Activated T-helper 1 cell treated with anti-CD3 and anti-CD28 coated beads, Interleukin-12 subunit alpha, Interleukin-12 subunit beta, Interleukin-2, Interleukin-4 antibody, amounts not matched to agents 30 ng/mL and 10 ng/mL and 1 ng/mL, durations not matched to agents 14 hours and 24 hours and 36 hours (primary cell): ENCODE results near the gene LEFTY1. TPM values are rescaled to one million over a fixed set of nuclear protein-coding genes. Genes with fewer than 3 reads are reported as not detected.

Experiments
- DNase-seq: peaks from one replicate; pipeline ENCODE4 v3.0.0; 2021; ENCODE audit warnings: low spot score
- H3K27ac Mint-ChIP-seq: one replicate; pipeline ENCODE4 v1.8.0; 2021; ENCODE audit warnings: mild to moderate bottlenecking, mixed read lengths
- H3K27me3 Mint-ChIP-seq: one replicate; pipeline ENCODE4 v1.8.0; 2022; ENCODE audit warnings: mild to moderate bottlenecking, moderate library complexity, mixed read lengths; ENCODE audit not compliant: insufficient read depth
- H3K36me3 Mint-ChIP-seq: one replicate; pipeline ENCODE4 v1.8.0; 2021; ENCODE audit warnings: low read depth, mixed read lengths
- H3K4me1 Mint-ChIP-seq: one replicate; pipeline ENCODE4 v1.8.0; 2021; ENCODE audit warnings: low read depth, mixed read lengths
- H3K4me3 Mint-ChIP-seq: one replicate; pipeline ENCODE4 v1.8.0; 2021; ENCODE audit warnings: mild to moderate bottlenecking, moderate library complexity, mixed read lengths
- H3K9me3 Mint-ChIP-seq: one replicate; pipeline ENCODE4 v1.8.0; 2021; ENCODE audit warnings: mixed read lengths
- intact Hi-C: fragments of 100-400 bp; cut with micrococcal nuclease; formaldehyde crosslinking; loops from one replicate; pipeline ENCODE4 v1.15.1; 2024
- total RNA-seq: library from RNA; stranded (reverse); gene quantifications from 2 replicates; pipeline ENCODE4 v1.2.3, GENCODE V29; 2022

The LEFTY1 gene
- total RNA-seq, 1 donor from 2014 or later, result not detected

DNA sequence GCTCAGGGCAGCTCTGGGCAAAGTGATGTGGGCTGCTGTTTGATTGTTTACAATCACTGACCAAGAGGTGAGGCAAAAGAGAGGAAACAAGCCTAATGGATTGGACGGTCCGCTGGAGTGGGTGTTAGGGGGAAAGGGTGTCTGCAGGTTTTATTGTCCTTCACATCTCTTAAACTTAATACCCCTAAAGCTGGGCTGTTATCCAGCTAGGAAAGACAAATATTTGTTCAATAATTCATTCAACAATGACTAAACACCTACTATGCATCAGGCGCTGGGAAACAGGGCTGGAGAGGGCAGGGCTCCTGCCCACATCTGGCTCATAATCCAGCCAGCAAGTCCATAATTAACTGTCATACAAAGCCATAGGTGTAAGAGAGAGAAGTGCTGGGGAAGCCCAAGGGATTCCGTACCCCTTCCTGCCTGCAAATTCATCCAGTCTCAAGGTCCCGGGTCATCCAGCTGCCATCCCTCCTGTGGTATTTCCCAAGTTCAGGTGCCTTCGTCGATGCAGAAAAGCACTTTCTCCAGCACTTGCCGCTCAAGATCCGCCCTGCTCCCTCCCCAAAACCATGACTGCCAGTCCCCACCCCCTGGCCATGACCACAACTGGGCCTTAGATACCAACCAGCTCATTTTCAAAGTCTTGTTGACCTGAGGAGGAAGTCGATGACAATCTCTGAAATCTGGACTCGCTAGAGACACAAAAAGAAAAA is 17.4 kb downstream of the LEFTY1 start:
- no peak for DNase-seq
- peaks cover 45% of the 10 kb centered on the region for H3K36me3 Mint-ChIP-seq

DNA sequence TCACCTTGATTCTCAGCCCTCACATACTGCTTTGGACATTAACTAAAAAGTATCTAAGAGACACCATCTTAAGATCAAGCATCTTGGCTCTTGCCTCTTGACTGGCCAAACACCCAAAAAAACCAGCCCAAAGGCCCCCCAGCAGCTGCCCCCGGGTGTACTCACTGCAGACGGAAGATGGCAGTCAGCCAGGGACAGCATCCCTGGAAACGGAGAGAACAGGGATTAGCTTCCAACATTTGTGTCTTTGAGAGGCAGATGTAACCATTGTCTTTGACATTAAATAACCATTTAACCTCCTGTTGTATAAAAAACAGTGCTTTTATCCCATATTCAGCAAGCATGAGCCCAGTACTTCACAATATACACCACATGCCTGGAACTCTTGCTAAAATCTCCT is 18.0 kb downstream of the LEFTY1 start:
- no peak overlapping the region for H3K4me3 Mint-ChIP-seq
- no peak overlapping the region for H3K27ac Mint-ChIP-seq
- peaks cover 13% of the 10 kb centered on the region for H3K4me1 Mint-ChIP-seq
- intact Hi-C loops, result no loop called here
- no peak for DNase-seq
- no peaks in the 10 kb centered on the region for H3K9me3 Mint-ChIP-seq
- no peaks in the 10 kb centered on the region for H3K27me3 Mint-ChIP-seq
- peaks cover 44% of the 10 kb centered on the region for H3K36me3 Mint-ChIP-seq

More for the DNA sequence above, 17.4 kb downstream of the LEFTY1 start:
- H3K27ac Mint-ChIP-seq, result no peak overlapping the region
- intact Hi-C loops, result no loop called here
- no peak overlapping the region for H3K4me3 Mint-ChIP-seq
- H3K9me3 Mint-ChIP-seq, result no peaks in the 10 kb centered on the region
- peaks cover 7% of the 10 kb centered on the region for H3K4me1 Mint-ChIP-seq
- H3K27me3 Mint-ChIP-seq, result no peaks in the 10 kb centered on the region

DNA sequence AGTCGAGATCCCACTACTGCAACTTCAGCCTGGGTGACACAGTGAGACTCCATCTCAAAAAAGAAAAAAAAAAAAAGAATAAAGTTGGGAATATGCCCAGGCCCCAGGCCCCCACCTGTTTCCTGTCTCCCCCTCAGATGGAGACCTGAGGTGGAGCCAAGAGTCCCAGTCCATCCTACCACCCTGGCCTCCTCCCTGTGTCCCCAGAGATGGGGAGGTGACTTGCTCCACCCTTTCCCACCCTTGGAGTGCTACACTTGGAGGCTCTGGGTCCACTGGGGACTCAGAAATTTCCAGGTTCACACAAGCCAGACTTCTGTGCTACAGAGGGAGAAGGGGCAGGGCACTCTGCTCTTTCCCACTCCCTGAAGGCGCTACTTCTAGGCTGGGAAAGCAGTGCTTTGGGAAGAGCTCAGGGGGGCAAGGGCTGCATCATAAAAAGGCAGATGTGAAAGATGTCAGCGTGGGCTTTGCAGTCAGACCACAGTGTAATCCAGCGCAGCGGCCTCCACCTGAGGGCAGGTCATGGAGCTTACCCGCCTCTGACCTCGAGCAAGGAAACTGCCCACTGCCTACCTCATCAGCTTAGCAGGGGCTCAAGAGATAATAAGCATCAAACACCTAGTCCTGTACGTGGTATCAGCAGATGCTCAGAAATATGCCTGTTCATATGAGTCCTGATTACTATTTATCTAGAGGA is 20.2 kb downstream of the LEFTY1 start:
- H3K4me3 Mint-ChIP-seq, result no peak overlapping the region
- H3K27ac Mint-ChIP-seq, result no peak overlapping the region
- intact Hi-C loops, result no loop called here
- peaks cover 23% of the 10 kb centered on the region for H3K4me1 Mint-ChIP-seq
- H3K36me3 Mint-ChIP-seq, result peaks cover 49% of the 10 kb centered on the region
- H3K27me3 Mint-ChIP-seq, result no peaks in the 10 kb centered on the region
- no peaks in the 10 kb centered on the region for H3K9me3 Mint-ChIP-seq
- no peak for DNase-seq

DNA sequence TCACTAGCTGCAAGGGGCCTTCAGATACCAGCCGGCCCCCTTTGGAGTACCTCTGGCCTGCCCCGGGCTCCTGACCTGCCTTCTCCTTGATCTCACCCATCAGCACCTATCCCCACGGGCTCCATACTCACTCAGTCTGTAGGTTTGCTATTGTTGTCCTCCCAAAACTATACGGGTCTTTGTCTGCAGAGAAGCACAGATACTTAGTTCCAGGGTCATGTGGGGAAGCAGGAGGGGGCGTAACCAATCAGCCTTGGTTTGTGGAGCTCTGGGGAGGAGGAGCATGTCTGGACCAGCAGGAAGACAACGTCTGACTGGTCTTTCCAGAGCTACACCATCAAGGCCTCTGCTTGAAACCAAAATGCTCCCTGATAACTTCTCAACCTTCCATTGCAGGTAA is 22.0 kb downstream of the LEFTY1 start:
- Mint-ChIP-seq H3K4me3 (peak overlapping the region; percentile 22), H3K27ac (peak overlapping the region; percentile 67), H3K27me3 (no peaks in the 10 kb centered on the region), H3K36me3 (peaks cover 54% of the 10 kb centered on the region), H3K4me1 (peaks cover 23% of the 10 kb centered on the region), H3K9me3 (no peaks in the 10 kb centered on the region)
- DNase-seq, result no peak
- intact Hi-C loops, result loop anchor here (1.0 kb wide), 2 partner anchors 14 to 30 kb away; no protein-coding TSS in a partner anchor

GRCh38 chr1:225866061-225866837 is 22.7 kb downstream of the LEFTY1 start:
- H3K9me3 Mint-ChIP-seq, result no peaks in the 10 kb centered on the region
- peaks cover 54% of the 10 kb centered on the region for H3K36me3 Mint-ChIP-seq
- peak overlapping the region; percentile 51 for H3K4me3 Mint-ChIP-seq
- intact Hi-C loops, result loop anchor here (1.0 kb wide), 2 partner anchors 15 to 31 kb away; no protein-coding TSS in a partner anchor
- peak; percentile 55 for DNase-seq
- H3K4me1 Mint-ChIP-seq, result peaks cover 23% of the 10 kb centered on the region
- H3K27me3 Mint-ChIP-seq, result no peaks in the 10 kb centered on the region
- H3K27ac Mint-ChIP-seq, result peak overlapping the region; percentile 61

- Mint-ChIP-seq H3K4me3 (no peak overlapping the region), H3K27ac (no peak overlapping the region), H3K36me3 (peaks cover 49% of the 10 kb centered on the region), H3K27me3 (no peaks in the 10 kb centered on the region), H3K9me3 (no peaks in the 10 kb centered on the region), H3K4me1 (peaks cover 23% of the 10 kb centered on the region)
- DNase-seq, result no peak
- intact Hi-C loops, result no loop called here
Measured at GRCh38 chr1:225865514-225865913, 23.4 kb downstream of the LEFTY1 start.

DNA sequence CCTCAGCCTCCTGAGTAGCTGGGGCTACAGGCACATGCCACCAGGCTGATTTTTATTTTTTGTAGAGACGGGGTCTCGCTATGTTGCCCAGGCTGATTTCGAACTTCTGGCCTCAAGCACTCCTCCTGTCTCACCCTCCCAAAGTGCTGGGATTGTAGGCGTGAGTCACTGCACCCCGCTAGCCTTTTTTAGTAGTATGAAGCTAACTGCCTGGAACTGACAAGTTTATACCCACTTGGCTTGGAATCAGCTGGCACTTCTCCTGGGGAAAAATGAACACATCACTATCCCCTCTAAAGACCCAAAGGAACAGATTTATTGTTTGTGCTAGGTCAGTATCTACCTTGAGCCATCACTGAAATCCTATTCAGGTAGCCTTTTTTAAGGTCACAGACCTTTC is 25.8 kb downstream of the LEFTY1 start:
- Mint-ChIP-seq H3K36me3 (peaks cover 47% of the 10 kb centered on the region), H3K4me3 (no peak overlapping the region), H3K4me1 (peaks cover 23% of the 10 kb centered on the region), H3K27me3 (no peaks in the 10 kb centered on the region), H3K27ac (no peak overlapping the region), H3K9me3 (no peaks in the 10 kb centered on the region)
- intact Hi-C loops, result no loop called here
- no peak for DNase-seq

- peaks cover 50% of the 10 kb centered on the region for H3K36me3 Mint-ChIP-seq
- H3K27ac Mint-ChIP-seq, result no peak overlapping the region
- DNase-seq, result no peak
- no peaks in the 10 kb centered on the region for H3K9me3 Mint-ChIP-seq
- H3K4me1 Mint-ChIP-seq, result peaks cover 23% of the 10 kb centered on the region
- H3K27me3 Mint-ChIP-seq, result no peaks in the 10 kb centered on the region
- intact Hi-C loops, result no loop called here
- no peak overlapping the region for H3K4me3 Mint-ChIP-seq
Measured at GRCh38 chr1:225862581-225862950, 26.4 kb downstream of the LEFTY1 start.

DNA sequence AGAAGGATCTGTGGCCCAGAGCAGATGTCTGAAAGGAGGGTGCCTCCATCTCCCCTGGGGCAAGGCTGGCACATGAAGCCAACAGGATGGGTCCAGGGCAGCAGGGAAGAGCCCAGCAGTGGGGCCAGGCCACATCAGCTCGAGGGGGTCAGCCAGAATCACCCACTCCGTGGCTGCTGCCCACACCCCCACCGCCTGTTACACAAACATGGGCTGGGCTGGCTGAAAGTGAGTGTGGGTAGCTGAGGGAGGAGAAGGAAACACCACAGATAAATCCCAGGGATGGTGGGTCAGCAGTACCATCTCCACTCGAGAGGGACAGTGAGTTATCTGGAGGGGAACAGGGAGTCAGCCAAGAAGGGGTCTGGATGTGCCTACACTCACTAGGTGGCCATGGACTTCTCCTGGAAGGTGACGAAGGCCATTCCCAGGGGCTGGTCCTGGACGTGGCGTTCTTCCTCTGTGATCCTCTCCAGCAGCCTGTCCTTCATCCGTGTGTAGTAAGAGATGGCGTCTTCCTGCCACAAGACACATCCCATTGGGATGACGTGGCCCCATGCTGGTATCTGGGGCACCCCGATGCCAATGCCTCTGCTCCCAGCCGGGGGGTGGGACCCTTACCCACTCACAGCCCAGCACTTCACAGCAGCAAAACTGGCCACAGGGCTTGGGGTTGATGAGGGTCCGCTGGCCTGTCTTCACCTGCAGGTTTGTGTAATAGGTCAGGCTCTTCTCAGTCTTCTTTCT is 26.9 kb downstream of the LEFTY1 start:
- H3K36me3 Mint-ChIP-seq, result peaks cover 45% of the 10 kb centered on the region
- H3K4me3 Mint-ChIP-seq, result no peak overlapping the region
- no peaks in the 10 kb centered on the region for H3K27me3 Mint-ChIP-seq
- no peaks in the 10 kb centered on the region for H3K9me3 Mint-ChIP-seq
- no peak for DNase-seq
- no peak overlapping the region for H3K27ac Mint-ChIP-seq
- H3K4me1 Mint-ChIP-seq, result peaks cover 21% of the 10 kb centered on the region
- intact Hi-C loops, result no loop called here

DNA sequence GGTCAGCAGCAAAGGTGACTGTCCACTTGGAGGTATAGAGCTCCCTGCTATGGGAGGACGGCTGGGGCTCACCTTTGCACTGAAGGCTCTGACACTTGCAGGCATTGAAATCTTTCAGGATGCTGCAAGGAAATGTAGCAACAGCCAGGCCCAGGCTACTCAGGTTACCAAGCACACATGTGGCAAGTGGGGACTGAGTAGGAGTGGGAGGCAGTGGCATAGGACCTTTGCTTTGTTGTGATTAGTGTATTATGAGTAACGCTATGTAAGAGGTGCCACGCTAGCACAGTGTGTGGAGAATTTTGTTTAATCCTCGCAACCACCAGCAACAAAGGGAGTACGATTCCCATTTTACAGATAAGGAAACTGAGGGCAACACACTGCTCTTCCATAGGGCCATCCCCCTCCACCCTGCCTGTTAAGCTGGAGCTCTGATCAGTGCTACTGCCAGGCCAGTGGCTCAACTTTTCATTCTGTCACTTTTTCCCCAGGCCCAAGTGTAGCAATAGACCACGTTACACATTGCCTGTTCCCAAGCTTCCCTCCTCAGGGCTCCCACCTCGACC is 28.0 kb downstream of the LEFTY1 start:
- Mint-ChIP-seq H3K36me3 (peaks cover 44% of the 10 kb centered on the region), H3K27ac (no peak overlapping the region), H3K4me3 (no peak overlapping the region), H3K9me3 (no peaks in the 10 kb centered on the region), H3K27me3 (no peaks in the 10 kb centered on the region), H3K4me1 (peaks cover 11% of the 10 kb centered on the region)
- intact Hi-C loops, result no loop called here
- DNase-seq, result no peak

DNA sequence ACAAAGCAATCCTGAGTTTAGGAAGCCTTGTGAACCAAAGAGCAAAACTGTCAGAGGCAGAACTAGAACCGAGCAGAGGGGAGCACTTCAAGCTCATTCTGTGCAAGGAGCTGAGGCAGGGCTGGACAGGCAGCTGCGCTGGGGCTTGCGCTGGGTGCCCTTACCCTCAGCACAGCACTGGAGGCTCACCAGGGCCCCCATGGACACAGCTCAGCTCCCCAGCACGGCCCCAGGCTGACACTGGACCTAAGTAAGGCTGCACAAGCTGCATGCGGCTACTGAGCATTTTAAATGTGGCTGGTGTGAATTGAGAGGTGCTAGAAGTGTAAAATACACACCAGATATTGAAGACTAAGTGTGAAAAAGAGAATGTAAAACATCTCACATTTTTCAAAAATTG is 28.8 kb downstream of the LEFTY1 start:
- Mint-ChIP-seq H3K27ac (no peak overlapping the region), H3K4me3 (no peak overlapping the region), H3K9me3 (no peaks in the 10 kb centered on the region), H3K4me1 (peaks cover 4% of the 10 kb centered on the region), H3K27me3 (no peaks in the 10 kb centered on the region), H3K36me3 (peaks cover 41% of the 10 kb centered on the region)
- intact Hi-C loops, result no loop called here
- no peak for DNase-seq

DNA sequence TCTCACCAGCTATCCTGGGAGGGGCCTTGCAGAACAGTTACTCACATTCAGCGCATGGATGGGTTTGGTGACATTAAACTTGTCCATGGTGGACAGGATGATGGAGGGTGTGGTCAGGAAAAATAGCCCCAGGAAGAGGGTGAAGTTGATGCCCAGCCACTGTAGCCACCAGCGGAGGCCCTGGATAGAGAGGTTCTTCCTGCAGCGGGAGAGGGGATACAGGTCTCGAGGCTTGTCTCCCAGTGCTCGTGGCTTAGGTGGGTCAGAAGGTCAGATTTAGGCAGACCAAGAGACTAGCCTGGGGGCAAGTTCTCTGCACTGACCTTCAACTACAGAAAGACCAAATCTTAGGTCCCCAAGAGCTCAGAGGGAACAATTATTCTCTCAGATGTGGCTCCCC is 29.8 kb downstream of the LEFTY1 start:
- no peaks in the 10 kb centered on the region for H3K27me3 Mint-ChIP-seq
- H3K27ac Mint-ChIP-seq, result no peak overlapping the region
- DNase-seq, result no peak
- H3K4me1 Mint-ChIP-seq, result peaks cover 2% of the 10 kb centered on the region
- H3K4me3 Mint-ChIP-seq, result no peak overlapping the region
- H3K9me3 Mint-ChIP-seq, result no peaks in the 10 kb centered on the region
- peaks cover 44% of the 10 kb centered on the region for H3K36me3 Mint-ChIP-seq
- intact Hi-C loops, result no loop called here
